Neural cell (in vitro differentiated cells): ENCODE measurements around the gene HNRNPR.

ENCODE experiments used
- MXI1 ChIP-seq: fragments of 450-650 bp; conservative IDR thresholded peaks from 2 replicates; pipeline ENCODE4 v1.6.1; 2014; ENCODE audit warnings: antibody characterized with exemption, mild to moderate bottlenecking; ENCODE audit not compliant: poor library complexity, severe bottlenecking
- TAF1 ChIP-seq: IDR thresholded peaks from 2 replicates; pipeline ENCODE4 v1.6.1; 2012; ENCODE audit warnings: low read depth
- TF ChIP-seq, protein P1 (sequence below): fragments of 450-650 bp; IDR thresholded peaks from 2 replicates; pipeline ENCODE4 v1.5.1; 2014; ENCODE audit warnings: antibody characterized with exemption, mild to moderate bottlenecking, moderate library complexity; ENCODE audit not compliant: poor library complexity, severe bottlenecking

DNA sequence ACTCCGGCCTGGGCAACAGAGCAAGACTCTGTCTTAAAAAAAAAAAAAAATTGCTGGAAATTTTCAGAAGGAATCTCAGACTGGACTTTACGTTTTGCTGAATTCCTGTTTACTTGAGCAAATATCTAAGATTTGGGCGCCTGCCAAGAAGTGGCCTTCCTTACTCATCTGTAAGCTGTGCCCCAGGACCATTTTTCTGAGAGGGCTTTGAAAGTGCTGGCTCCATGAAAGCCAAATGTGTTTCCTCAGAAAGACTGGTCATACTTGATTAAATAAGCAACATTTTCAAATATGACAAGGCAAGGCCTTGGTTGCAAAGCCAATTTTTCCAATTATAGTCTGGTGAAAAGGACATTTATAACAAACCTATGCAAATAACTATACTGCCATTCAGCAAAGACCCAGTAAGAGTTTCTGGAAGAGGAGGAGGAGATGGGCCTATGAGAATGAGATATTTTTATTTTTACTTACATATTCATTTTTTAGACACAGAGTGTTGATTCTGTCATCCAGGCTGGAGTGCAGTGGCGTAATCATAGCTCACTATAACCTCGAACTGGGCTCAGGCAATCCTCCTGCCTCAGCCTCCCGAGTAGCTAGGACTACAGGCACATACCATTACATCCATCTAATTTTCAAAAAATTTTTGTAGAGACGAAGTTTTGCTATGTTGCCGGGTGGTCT, 70.5 kb downstream of the HNRNPR start:
- TF ChIP-seq TAF1 (no peak), MXI1 (no peak)
- TF ChIP-seq, protein P1, sequence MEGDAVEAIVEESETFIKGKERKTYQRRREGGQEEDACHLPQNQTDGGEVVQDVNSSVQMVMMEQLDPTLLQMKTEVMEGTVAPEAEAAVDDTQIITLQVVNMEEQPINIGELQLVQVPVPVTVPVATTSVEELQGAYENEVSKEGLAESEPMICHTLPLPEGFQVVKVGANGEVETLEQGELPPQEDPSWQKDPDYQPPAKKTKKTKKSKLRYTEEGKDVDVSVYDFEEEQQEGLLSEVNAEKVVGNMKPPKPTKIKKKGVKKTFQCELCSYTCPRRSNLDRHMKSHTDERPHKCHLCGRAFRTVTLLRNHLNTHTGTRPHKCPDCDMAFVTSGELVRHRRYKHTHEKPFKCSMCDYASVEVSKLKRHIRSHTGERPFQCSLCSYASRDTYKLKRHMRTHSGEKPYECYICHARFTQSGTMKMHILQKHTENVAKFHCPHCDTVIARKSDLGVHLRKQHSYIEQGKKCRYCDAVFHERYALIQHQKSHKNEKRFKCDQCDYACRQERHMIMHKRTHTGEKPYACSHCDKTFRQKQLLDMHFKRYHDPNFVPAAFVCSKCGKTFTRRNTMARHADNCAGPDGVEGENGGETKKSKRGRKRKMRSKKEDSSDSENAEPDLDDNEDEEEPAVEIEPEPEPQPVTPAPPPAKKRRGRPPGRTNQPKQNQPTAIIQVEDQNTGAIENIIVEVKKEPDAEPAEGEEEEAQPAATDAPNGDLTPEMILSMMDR: no peak
